ENCODE measurements around the gene ZNF497. TPM values are rescaled to one million over a fixed set of nuclear protein-coding genes. Genes with fewer than 3 reads are reported as not detected.

The ZNF497 gene
- total and polyA plus RNA-seq, 9 of the 15 experiments (the other 6 are each of a cell fraction or from before 2014, with no cell fraction given) = 0.06 to 0.98 (median 0.44) TPM; not detected in 1

DNA sequence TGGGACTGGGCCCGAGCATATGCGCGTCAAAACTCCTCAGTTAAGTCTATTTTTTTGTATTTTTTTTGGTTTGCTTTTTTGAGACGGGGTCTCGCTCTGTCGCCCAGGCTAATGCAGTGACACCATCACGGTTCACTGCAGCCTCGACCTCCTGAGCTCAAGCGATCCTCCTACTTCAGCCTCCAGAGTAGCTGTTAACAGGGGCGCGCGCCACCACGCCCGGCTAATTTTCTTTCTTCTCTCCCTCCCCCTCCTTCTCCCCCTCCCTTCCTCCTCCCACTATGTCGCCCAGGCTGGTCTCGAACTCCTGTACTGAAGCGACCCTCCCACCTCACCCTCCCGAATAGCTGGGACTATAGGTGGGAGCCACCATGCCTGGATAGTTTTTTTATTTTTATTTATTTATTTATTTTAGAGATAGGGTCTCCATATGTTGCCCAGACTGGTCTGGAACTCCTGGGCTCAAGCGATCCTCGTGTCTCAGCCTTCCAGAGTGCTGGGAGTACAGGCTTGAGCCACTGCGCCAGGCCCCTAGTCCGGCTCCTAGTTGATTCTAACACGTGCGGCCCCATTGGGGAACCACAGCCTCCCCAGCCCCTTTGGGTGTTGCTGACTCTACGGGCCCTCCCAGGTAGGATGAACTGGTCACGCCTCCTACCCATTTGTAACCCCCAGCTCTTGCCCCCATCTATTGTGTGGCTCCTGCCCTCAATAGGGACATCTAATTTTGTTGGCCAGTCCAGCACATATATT, 19.1 kb upstream of the ZNF497 start (continued):
- no peak for TF ChIP-seq MITF (IDR thresholded peaks at IDR 0.05)
- TF ChIP-seq, protein P1, sequence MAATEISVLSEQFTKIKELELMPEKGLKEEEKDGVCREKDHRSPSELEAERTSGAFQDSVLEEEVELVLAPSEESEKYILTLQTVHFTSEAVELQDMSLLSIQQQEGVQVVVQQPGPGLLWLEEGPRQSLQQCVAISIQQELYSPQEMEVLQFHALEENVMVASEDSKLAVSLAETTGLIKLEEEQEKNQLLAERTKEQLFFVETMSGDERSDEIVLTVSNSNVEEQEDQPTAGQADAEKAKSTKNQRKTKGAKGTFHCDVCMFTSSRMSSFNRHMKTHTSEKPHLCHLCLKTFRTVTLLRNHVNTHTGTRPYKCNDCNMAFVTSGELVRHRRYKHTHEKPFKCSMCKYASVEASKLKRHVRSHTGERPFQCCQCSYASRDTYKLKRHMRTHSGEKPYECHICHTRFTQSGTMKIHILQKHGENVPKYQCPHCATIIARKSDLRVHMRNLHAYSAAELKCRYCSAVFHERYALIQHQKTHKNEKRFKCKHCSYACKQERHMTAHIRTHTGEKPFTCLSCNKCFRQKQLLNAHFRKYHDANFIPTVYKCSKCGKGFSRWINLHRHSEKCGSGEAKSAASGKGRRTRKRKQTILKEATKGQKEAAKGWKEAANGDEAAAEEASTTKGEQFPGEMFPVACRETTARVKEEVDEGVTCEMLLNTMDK (IDR thresholded peaks at IDR 0.05; ENCODE audit: borderline replicate concordance, insufficient read depth, low read depth, low read length, poor library complexity, severe bottlenecking) = no peak
- peak; percentile 27; the same call in 1 of the 2 replicates for TF ChIP-seq BCOR (IDR thresholded peaks at IDR 0.05)
- 0 out of 2 replicates have a peak, but pooled peaks have one; percentile 17 for TF ChIP-seq ETV1 (tag; conservative IDR thresholded peaks at IDR 0.05; ENCODE audit: low read depth)
- TF ChIP-seq USF1 (CRISPR knock-in tag; IDR thresholded peaks at IDR 0.05) = no peak
- TF ChIP-seq, protein P2, sequence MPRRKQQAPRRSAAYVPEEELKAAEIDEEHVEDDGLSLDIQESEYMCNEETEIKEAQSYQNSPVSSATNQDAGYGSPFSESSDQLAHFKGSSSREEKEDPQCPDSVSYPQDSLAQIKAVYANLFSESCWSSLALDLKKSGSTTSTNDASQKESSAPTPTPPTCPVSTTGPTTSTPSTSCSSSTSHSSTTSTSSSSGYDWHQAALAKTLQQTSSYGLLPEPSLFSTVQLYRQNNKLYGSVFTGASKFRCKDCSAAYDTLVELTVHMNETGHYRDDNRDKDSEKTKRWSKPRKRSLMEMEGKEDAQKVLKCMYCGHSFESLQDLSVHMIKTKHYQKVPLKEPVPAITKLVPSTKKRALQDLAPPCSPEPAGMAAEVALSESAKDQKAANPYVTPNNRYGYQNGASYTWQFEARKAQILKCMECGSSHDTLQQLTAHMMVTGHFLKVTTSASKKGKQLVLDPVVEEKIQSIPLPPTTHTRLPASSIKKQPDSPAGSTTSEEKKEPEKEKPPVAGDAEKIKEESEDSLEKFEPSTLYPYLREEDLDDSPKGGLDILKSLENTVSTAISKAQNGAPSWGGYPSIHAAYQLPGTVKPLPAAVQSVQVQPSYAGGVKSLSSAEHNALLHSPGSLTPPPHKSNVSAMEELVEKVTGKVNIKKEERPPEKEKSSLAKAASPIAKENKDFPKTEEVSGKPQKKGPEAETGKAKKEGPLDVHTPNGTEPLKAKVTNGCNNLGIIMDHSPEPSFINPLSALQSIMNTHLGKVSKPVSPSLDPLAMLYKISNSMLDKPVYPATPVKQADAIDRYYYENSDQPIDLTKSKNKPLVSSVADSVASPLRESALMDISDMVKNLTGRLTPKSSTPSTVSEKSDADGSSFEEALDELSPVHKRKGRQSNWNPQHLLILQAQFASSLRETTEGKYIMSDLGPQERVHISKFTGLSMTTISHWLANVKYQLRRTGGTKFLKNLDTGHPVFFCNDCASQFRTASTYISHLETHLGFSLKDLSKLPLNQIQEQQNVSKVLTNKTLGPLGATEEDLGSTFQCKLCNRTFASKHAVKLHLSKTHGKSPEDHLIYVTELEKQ (CRISPR knock-in tag; IDR thresholded peaks at IDR 0.05) = no peak

Measured in K562 (cell line).